Measurements from ENCODE around the gene EIF2B5. TPM values are rescaled to one million over a fixed set of nuclear protein-coding genes. Genes with fewer than 3 reads are reported as not detected.

The EIF2B5 gene
- polyA plus RNA-seq, 3 donors = 22.7 to 50.0 (median 24.1) TPM

- Histone ChIP-seq H3K4me1 (ENCODE audit: control insufficient read depth in 1 of 2, insufficient read depth in 2 of 2, low read length in 2 of 2) (no peaks in the 10 kb centered on the region), H3K79me2 (ENCODE audit: insufficient read depth, low read length) (no peaks in the 10 kb centered on the region), H3K9ac (ENCODE audit: insufficient read depth, low read length, poor library complexity, severe bottlenecking) (no peak overlapping the region), H3K27me3 (ENCODE audit: control insufficient read depth in 2 of 2, insufficient read depth in 2 of 2, low read length in 2 of 2) (no peaks in the 10 kb centered on the region), H3K4me3 (replicated peaks in 1 of 3; ENCODE audit: low read depth in 2 of 3, low read length in 3 of 3) (no peak overlapping the region), H2AFZ (ENCODE audit: insufficient read depth, low read depth, low read length, poor library complexity, severe bottlenecking) (no peak overlapping the region), H3K27ac (ENCODE audit: low read depth in 1 of 2, low read length in 2 of 2) (no peak overlapping the region), H3K36me3 (replicated peaks in 1 of 2; ENCODE audit: control insufficient read depth in 1 of 2, insufficient read depth in 2 of 2, low read length in 2 of 2) (no peaks in the 10 kb centered on the region), H3K9me3 (replicated peaks in 1 of 2; ENCODE audit: control insufficient read depth in 1 of 2, insufficient read depth in 1 of 2, low read length in 2 of 2) (peaks cover 5 to 6% of the 10 kb centered on the region in 2 donors), H4K20me1 (ENCODE audit: insufficient read depth, low read length) (no peaks in the 10 kb centered on the region), H3K4me2 (replicated peaks; ENCODE audit: extremely low read depth, low read length, poor library complexity, severe bottlenecking) (no peak overlapping the region)
- Mint-ChIP-seq H3K4me3 (no peak overlapping the region), H3K4me1 (no peaks in the 10 kb centered on the region), H3K27ac (no peak overlapping the region), H3K27me3 (ENCODE audit: low read depth in 3 of 3) (peaks cover 6 to 8% (median 6%) of the 10 kb centered on the region in 3 donors), H3K36me3 (no peaks in the 10 kb centered on the region), H3K9me3 (peaks cover 4 to 21% (median 17%) of the 10 kb centered on the region in 7 donors)
- no peak for DNase-seq
- 94% methylated on average over 4 of the region's 6 CpGs for WGBS (ENCODE audit: insufficient coverage)
- intact Hi-C loops (cut with micrococcal nuclease) = no loop called here
- no peak for TF ChIP-seq CTCF (IDR thresholded peaks at IDR 0.05)
Measured at GRCh38 chr3:184097556-184097955, 37.6 kb upstream of the EIF2B5 start.

- no peak overlapping the region for H3K4me2 ChIP-seq (replicated peaks; ENCODE audit: extremely low read depth, low read length, poor library complexity, severe bottlenecking)
- H3K9ac ChIP-seq (ENCODE audit: insufficient read depth, low read length, poor library complexity, severe bottlenecking) = no peak overlapping the region
- no peaks in the 10 kb centered on the region for H3K4me1 Mint-ChIP-seq
- H3K4me3 ChIP-seq (replicated peaks in 1 of 3; ENCODE audit: low read depth in 2 of 3, low read length in 3 of 3) = no peak overlapping the region
- no peaks in the 10 kb centered on the region for H3K27me3 ChIP-seq (ENCODE audit: control insufficient read depth in 2 of 2, insufficient read depth in 2 of 2, low read length in 2 of 2)
- no peak overlapping the region for H3K27ac ChIP-seq (ENCODE audit: low read depth in 1 of 2, low read length in 2 of 2)
- H3K36me3 ChIP-seq (replicated peaks in 1 of 2; ENCODE audit: control insufficient read depth in 1 of 2, insufficient read depth in 2 of 2, low read length in 2 of 2) = no peaks in the 10 kb centered on the region
- H3K4me3 Mint-ChIP-seq = no peak overlapping the region
- WGBS (ENCODE audit: insufficient coverage) = 85% methylated on average over 18 of the region's 24 CpGs
- no peak for DNase-seq
- peaks cover 0 to 4% (median 0%) of the 10 kb centered on the region in 7 donors for H3K9me3 Mint-ChIP-seq
- no peaks in the 10 kb centered on the region for H3K79me2 ChIP-seq (ENCODE audit: insufficient read depth, low read length)
- TF ChIP-seq CTCF (IDR thresholded peaks at IDR 0.05) = no peak
- no peaks in the 10 kb centered on the region for H3K36me3 Mint-ChIP-seq
- no peaks in the 10 kb centered on the region for H3K4me1 ChIP-seq (ENCODE audit: control insufficient read depth in 1 of 2, insufficient read depth in 2 of 2, low read length in 2 of 2)
- peaks cover 4 to 10% (median 6%) of the 10 kb centered on the region in 3 donors for H3K27me3 Mint-ChIP-seq (ENCODE audit: low read depth in 3 of 3)
- H3K27ac Mint-ChIP-seq = no peak overlapping the region
- H3K9me3 ChIP-seq (replicated peaks in 1 of 2; ENCODE audit: control insufficient read depth in 1 of 2, insufficient read depth in 1 of 2, low read length in 2 of 2) = no peaks in the 10 kb centered on the region
- intact Hi-C loops (cut with micrococcal nuclease) = no loop called here
- H4K20me1 ChIP-seq (ENCODE audit: insufficient read depth, low read length) = no peaks in the 10 kb centered on the region
- H2AFZ ChIP-seq (ENCODE audit: insufficient read depth, low read depth, low read length, poor library complexity, severe bottlenecking) = no peak overlapping the region
Measured at GRCh38 chr3:184099806-184100686, 35.1 kb upstream of the EIF2B5 start.
